ENCODE measurements around the gene ABCF1. TPM values are rescaled to one million over a fixed set of nuclear protein-coding genes. Genes with fewer than 3 reads are reported as not detected.

Gene ABCF1
- total RNA-seq, 1 experiment from 2014 or later, result 73.7 TPM

GRCh38 chr6:30640481-30640880 lies 69.2 kb downstream of the ABCF1 start:
- DNase-seq, result no peak
- Histone ChIP-seq H3K79me2 (ENCODE audit: low read depth) (no peaks in the 10 kb centered on the region), H3K9me2 (ENCODE audit: insufficient read depth) (no peaks in the 10 kb centered on the region), H3K9me3 (ENCODE audit: insufficient read depth, low read depth) (no peaks in the 10 kb centered on the region), H3K4me3 (no peak overlapping the region), H3K27me3 (ENCODE audit: insufficient read depth, low read depth) (no peaks in the 10 kb centered on the region), H2AFZ (no peak overlapping the region), H3K4me1 (replicated peaks; ENCODE audit: insufficient read depth) (no peaks in the 10 kb centered on the region), H3F3A (ENCODE audit: insufficient read depth, low read depth) (peaks cover 4% of the 10 kb centered on the region), H4K20me1 (ENCODE audit: insufficient read depth) (no peaks in the 10 kb centered on the region; the same call in 1 of the 2 replicates), H3K4me2 (no peak overlapping the region), H3K36me3 (ENCODE audit: low read depth) (peaks cover 4% of the 10 kb centered on the region; the same call in 1 of the 2 replicates), H3K27ac (no peak overlapping the region)
- BruUV-seq (replicated peaks), result no TSS peak
- intact Hi-C loops (cut with micrococcal nuclease; ENCODE audit: unreplicated experiment), result no loop called here
- CTCF ChIA-PET, result no interaction called here
- POLR2A ChIA-PET (ENCODE audit: unreplicated experiment), result interaction anchor here (0.7 kb wide), 1 partner anchor 474 kb away, joined by 7 read pairs; no protein-coding TSS in a partner anchor
- TF ChIP-seq CTCF (conservative IDR thresholded peaks at IDR 0.05) (no peak; the same call in 1 of the 2 replicates), EZH2 (IDR thresholded peaks at IDR 0.05; ENCODE audit: low read depth) (no peak)

- intact Hi-C loops (cut with micrococcal nuclease; ENCODE audit: unreplicated experiment), result no loop called here
Observed at GRCh38 chr6:30641048-30641447, 69.8 kb downstream of the ABCF1 start.

More at GRCh38 chr6:30641048-30641447, 69.8 kb downstream of the ABCF1 start:
- H3K27ac ChIP-seq, result no peak overlapping the region
- no peaks in the 10 kb centered on the region for H3K27me3 ChIP-seq (ENCODE audit: insufficient read depth, low read depth)
- H3K9me2 ChIP-seq (ENCODE audit: insufficient read depth), result no peaks in the 10 kb centered on the region
- H3K9me3 ChIP-seq (ENCODE audit: insufficient read depth, low read depth), result no peaks in the 10 kb centered on the region
- CTCF ChIA-PET, result no interaction called here
- no peaks in the 10 kb centered on the region; the same call in 1 of the 2 replicates for H4K20me1 ChIP-seq (ENCODE audit: insufficient read depth)
- H3K4me2 ChIP-seq, result no peak overlapping the region
- POLR2A ChIA-PET (ENCODE audit: unreplicated experiment), result interaction anchor here (0.7 kb wide), 1 partner anchor 473 kb away, joined by 7 read pairs; no protein-coding TSS in a partner anchor
- peaks cover under 1% of the 10 kb centered on the region; the same call in 1 of the 2 replicates for H3K4me1 ChIP-seq (replicated peaks; ENCODE audit: insufficient read depth)
- peaks cover 3% of the 10 kb centered on the region; the same call in 1 of the 2 replicates for H3F3A ChIP-seq (ENCODE audit: insufficient read depth, low read depth)
- H2AFZ ChIP-seq, result no peak overlapping the region
- BruUV-seq (replicated peaks), result no TSS peak
- TF ChIP-seq CTCF (conservative IDR thresholded peaks at IDR 0.05) (no peak), EZH2 (IDR thresholded peaks at IDR 0.05; ENCODE audit: low read depth) (no peak)
- no peak for DNase-seq
- peaks cover 4% of the 10 kb centered on the region; the same call in 1 of the 2 replicates for H3K36me3 ChIP-seq (ENCODE audit: low read depth)
- H3K79me2 ChIP-seq (ENCODE audit: low read depth), result peaks cover 4% of the 10 kb centered on the region; the same call in 1 of the 2 replicates
- H3K4me3 ChIP-seq, result no peak overlapping the region

Small RNAs within 50 kb of the gene (microRNA-seq; reads per million reads assigned to microRNA genes)
- gene MIR877 (ENCODE audit: borderline number of aligned reads, borderline replicate concordance), result 230 reads per million, percentile 61 among the genes with 10 or more reads in this experiment

Other genes starting within 250 kb of the ABCF1 start
- 12.5 and 14.4 TPM in 2 replicates for gene TRIM39, start 244.5 kb upstream of the ABCF1 start, total RNA-seq (2021)
- 58.9 and 72.5 TPM in 2 replicates for gene RPP21, start 226.3 kb upstream of the ABCF1 start, total RNA-seq (2021)
- gene HLA-E, start 81.9 kb upstream of the ABCF1 start, total RNA-seq (2021), result 125 and 160 TPM in 2 replicates
- 114 and 123 TPM in 2 replicates for gene GNL1, start 15.0 kb upstream of the ABCF1 start, total RNA-seq (2021)
- gene PRR3, start 14.1 kb upstream of the ABCF1 start, total RNA-seq (2021), result 14.7 and 16.9 TPM in 2 replicates
- gene PPP1R10, start 45.8 kb downstream of the ABCF1 start, total RNA-seq (2021), result 47.6 and 69.5 TPM in 2 replicates
- gene MRPS18B, start 46.4 kb downstream of the ABCF1 start, total RNA-seq (2021), result 65.2 and 86.8 TPM in 2 replicates
- 15.1 and 29.4 TPM in 2 replicates for gene ATAT1, start 55.4 kb downstream of the ABCF1 start, total RNA-seq (2021)
- gene C6orf136, start 75.7 kb downstream of the ABCF1 start, total RNA-seq (2021), result 21.2 and 33.3 TPM in 2 replicates
- gene DHX16, start 101.6 kb downstream of the ABCF1 start, total RNA-seq (2021), result 42.1 and 43.5 TPM in 2 replicates
- 56.2 and 68.6 TPM in 2 replicates for gene PPP1R18, start 115.2 kb downstream of the ABCF1 start, total RNA-seq (2021)
- gene NRM, start 119.5 kb downstream of the ABCF1 start, total RNA-seq (2021), result 25.8 and 38.3 TPM in 2 replicates
- gene MDC1, start 145.8 kb downstream of the ABCF1 start, total RNA-seq (2021), result 72.9 and 81.6 TPM in 2 replicates
- gene TUBB, start 148.9 kb downstream of the ABCF1 start, total RNA-seq (2021), result 697 and 901 TPM in 2 replicates
- gene FLOT1, start 171.2 kb downstream of the ABCF1 start, total RNA-seq (2021), result 225 and 234 TPM in 2 replicates
- 107 and 117 TPM in 2 replicates for gene IER3, start 173.1 kb downstream of the ABCF1 start, total RNA-seq (2021)

All from PC-9 (cell line).